IPS DF 19.7 (cell line): ENCODE results near the gene TMEM120B.

Experiments
- DNase-seq: peaks from one replicate; pipeline ENCODE4 v3.0.0-alpha.2; 2013; ENCODE audit warnings: low read depth, low spot score

Gene TMEM120B

DNA sequence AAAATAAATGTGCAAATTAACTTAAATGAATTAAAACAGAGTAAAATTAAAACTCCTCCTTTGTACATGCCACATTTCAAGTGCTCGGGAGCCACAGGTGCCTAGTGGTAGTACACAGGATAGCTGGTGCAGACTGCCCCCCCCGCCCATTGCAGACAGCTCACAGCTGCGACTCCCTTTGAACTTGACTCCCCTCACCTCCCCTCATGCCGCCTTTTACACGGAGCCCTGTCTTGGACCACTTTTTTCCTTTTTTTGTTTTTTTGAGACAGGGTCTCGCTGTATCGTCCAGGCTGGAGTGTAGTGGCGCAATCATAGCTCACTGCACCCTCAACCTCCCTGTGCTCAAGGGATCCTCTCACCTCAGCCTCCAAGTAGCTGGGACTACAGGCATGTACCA lies 102.7 kb downstream of the TMEM120B start:
- no peak for DNase-seq

DNA sequence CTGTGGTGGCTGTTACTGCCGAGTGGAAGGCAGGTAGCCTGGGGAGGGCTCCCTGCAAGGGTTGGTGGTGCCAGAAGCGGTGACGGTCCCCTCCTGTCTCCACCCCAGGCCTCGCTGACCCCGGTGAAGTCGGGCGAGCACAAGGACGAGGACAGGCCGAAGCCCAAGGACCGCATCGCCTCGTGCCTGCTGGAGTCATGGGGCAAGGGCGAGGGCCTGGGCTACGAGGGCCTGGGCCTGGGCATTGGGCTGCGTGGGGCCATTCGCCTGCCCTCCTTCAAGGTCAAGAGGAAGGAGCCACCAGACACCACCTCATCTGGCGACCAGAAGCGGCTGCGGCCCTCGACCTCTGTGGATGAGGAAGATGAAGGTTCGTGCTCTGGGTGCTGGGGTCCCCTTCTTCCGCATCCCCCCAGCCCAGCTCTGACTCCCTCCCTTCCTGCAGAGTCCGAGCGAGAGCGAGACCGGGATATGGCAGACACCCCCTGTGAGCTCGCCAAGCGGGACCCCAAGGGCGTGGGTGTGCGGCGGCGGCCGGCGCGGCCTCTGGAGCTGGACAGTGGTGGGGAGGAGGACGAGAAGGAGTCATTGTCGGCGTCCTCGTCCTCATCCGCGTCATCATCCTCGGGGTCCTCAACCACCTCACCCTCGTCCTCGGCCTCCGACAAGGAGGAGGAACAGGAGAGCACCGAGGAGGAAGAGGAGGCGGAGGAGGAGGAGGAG lies 104.5 kb downstream of the TMEM120B start:
- DNase-seq = no peak

GRCh38 chr12:121817648-121818043 lies 105.1 kb downstream of the TMEM120B start:
- DNase-seq = no peak

- no peak for DNase-seq
These were observed 106.8 kb downstream of the TMEM120B start for GRCh38 chr12:121819212-121819949.

GRCh38 chr12:121820056-121820455 lies 107.5 kb downstream of the TMEM120B start:
- no peak for DNase-seq

GRCh38 chr12:121822393-121823100 lies 110.0 kb downstream of the TMEM120B start:
- no peak for DNase-seq

DNA sequence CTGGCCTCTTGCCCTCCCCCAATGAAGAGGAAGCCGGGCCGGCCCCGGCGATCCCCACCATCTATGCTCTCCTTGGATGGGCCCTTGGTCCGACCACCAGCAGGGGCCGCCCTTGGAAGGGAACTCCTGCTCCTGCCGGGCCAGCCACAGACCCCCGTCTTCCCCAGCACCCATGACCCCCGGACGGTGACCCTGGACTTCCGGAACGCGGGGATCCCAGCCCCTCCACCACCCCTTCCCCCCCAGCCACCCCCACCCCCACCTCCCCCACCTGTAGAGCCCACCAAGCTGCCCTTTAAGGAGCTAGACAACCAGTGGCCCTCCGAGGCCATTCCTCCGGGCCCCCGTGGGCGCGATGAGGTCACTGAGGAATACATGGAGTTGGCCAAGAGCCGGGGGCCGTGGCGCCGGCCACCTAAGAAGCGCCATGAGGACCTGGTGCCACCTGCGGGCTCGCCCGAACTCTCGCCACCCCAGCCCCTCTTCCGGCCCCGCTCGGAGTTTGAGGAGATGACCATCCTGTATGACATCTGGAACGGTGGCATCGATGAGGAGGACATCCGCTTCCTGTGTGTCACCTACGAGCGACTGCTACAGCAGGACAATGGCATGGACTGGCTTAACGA lies 110.7 kb downstream of the TMEM120B start:
- DNase-seq = no peak

DNA sequence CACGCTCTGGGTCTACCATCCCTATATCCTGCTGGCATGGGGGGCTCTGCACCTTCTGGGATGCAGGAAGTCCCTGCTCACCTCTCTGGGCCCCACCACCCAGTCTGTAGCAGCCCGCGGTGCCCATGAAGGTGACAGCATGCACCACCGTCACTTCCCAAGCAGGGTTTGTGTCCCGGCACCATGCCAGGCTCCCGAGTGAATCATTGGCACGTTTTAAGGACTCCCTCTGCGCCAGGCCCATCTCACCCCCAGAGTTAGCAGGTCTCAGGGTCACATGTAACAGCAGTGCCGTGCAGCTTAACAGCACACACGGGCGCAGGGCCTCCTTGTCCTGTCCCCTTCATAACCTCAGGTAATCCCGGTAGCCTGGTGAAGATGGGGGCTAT lies 111.2 kb downstream of the TMEM120B start:
- no peak for DNase-seq

GRCh38 chr12:121825041-121825523 lies 112.5 kb downstream of the TMEM120B start:
- no peak for DNase-seq

GRCh38 chr12:121826318-121827150 lies 114.0 kb downstream of the TMEM120B start:
- no peak for DNase-seq

GRCh38 chr12:121827351-121828099 lies 115.0 kb downstream of the TMEM120B start:
- DNase-seq = no peak

- DNase-seq = no peak
These were observed 115.8 kb downstream of the TMEM120B start for GRCh38 chr12:121828306-121828705.

- DNase-seq = no peak
These were observed 116.3 kb downstream of the TMEM120B start for GRCh38 chr12:121828826-121829225.

GRCh38 chr12:121829250-121829918 lies 116.8 kb downstream of the TMEM120B start:
- DNase-seq = no peak

GRCh38 chr12:121830134-121830533 lies 117.6 kb downstream of the TMEM120B start:
- no peak for DNase-seq

GRCh38 chr12:121830588-121831265 lies 118.2 kb downstream of the TMEM120B start:
- DNase-seq = no peak
